Heart right ventricle (tissue), 16 donors: ENCODE results near the gene DGKI. TPM values are rescaled to one million over a fixed set of nuclear protein-coding genes. Genes with fewer than 3 reads are reported as not detected.
A peak's percentile ranks its signal among the peaks of the same experiment; 100 is the strongest.
"Not testable (repeated sequence)": the region's sequence is repeated elsewhere in the genome, so short reads cannot be mapped to it uniquely, and the experiment has no call there.

ENCODE experiments used
- ATAC-seq, 8 donors: fragments of 200-7000 bp; cut with Tn5 transposase; one replicate each; pipeline ENCODE4 v1.9.1; 2020; ENCODE audit warnings: mild to moderate bottlenecking in 8 of 8, moderate library complexity in 8 of 8, moderate number of reproducible peaks in 1 of 8
- DNase-seq, 2 donors: peaks; one replicate each; pipeline ENCODE4 v3.0.0-alpha.2; 2020
- H3K27ac ChIP-seq, 10 donors: fragments of 200-600 bp; sonication (generic) in 2 of 10; one replicate each; pipeline versions ENCODE4 v1.5.0 to v1.8.0; 2020 to 2022; ENCODE audit warnings: mild to moderate bottlenecking in 3 of 10
- H3K27me3 ChIP-seq, 7 donors: fragments of 200-600 bp; one replicate each; pipeline ENCODE4 v1.8.0; 2021 to 2022; ENCODE audit warnings: mild to moderate bottlenecking in 2 of 7
- H3K36me3 ChIP-seq, 9 donors: fragments of 200-600 bp; sonication (generic) in 1 of 9; one replicate each; pipeline versions ENCODE4 v1.5.0 to v1.8.0; 2020 to 2022; ENCODE audit warnings: mild to moderate bottlenecking in 2 of 9
- H3K4me1 ChIP-seq, 9 donors: fragments of 200-600 bp; sonication (generic) in 1 of 9; one replicate each; pipeline versions ENCODE4 v1.5.0 to v1.8.0; 2020 to 2022; ENCODE audit warnings: mild to moderate bottlenecking in 4 of 9
- H3K4me3 ChIP-seq, 10 donors: fragments of 200-600 bp; sonication (generic) in 2 of 10; one replicate each; pipeline versions ENCODE4 v1.5.0 to v1.8.0; 2020 to 2022; ENCODE audit warnings: mild to moderate bottlenecking in 7 of 10, moderate library complexity in 2 of 10
- H3K9me3 ChIP-seq, 11 donors: fragments of 200-600 bp in 10 of 11; sonication (generic) in 2 of 11; one replicate each; pipeline versions ENCODE4 v1.5.0 to v1.8.0; 2013 to 2022; ENCODE audit warnings: mild to moderate bottlenecking in 2 of 11, control low read depth in 1 of 11, moderate library complexity in 1 of 11
- CTCF ChIP-seq, 9 donors: fragments of 200-600 bp; sonication (generic) in 2 of 9; IDR thresholded peaks; one replicate each; pipeline versions ENCODE4 v1.5.0 to v1.8.0; 2021 to 2022; ENCODE audit warnings: antibody characterized with exemption in 9 of 9, mild to moderate bottlenecking in 5 of 9, moderate library complexity in 1 of 9
- WGBS, 2 donors: extraction: QIAGEN DNeasy Blood & Tissue Kit; methylation state at CpG; one replicate each; pipeline ENCODE4 v1.1.7; 2013; ENCODE audit warnings: inconsistent platforms in 1 of 2; 5-methylcytosine and 5-hydroxymethylcytosine counted together
- intact Hi-C, 10 donors: fragments of 100-400 bp; cut with DNase I; formaldehyde crosslinking; loops; one replicate each; pipeline versions ENCODE4 v1.11.1 to v1.14.2; 2022
- polyA plus RNA-seq, 2 donors: library from polyadenylated mRNA; stranded (reverse); fragments of 200-250 nt; gene quantifications; one replicate each; pipeline ENCODE4 v1.2.3, GENCODE V29; 2013
- total RNA-seq, 10 donors: library from RNA; stranded (reverse); fragmentation: NEBNext Ultra II Directional in 3 of 10; extraction: Animal tissue kit (Norgen Biotek cat#: 25700) in 3 of 10; gene quantifications; one replicate each; pipeline versions ENCODE4 v1.2.1 to v1.2.4, GENCODE V29; 2021 to 2023
- donor health status: Arrhythmogenic right ventricular cardiomyopathy.
- donor health status: ischemic (EF 13 %, LVEDD 7.1; RV severe dilation, severe dysfunction).
- donor health status: healthy with polysubstance abuse.
- donor health status: DM: no; HTN: yes; CAD: no.
- donor health status: DM: no; HTN: no; CAD: no.
- donor health status: ischemic (EF 25% LVEDD 6.9; RV normal size, moderate dysfunction).
- donor health status: ischemic (EF 25% LVEDD 5.7; RV mildly dilated, moderate dysfunction).
- donor health status: healthy.
- donor health status: DM: yes; HTN: yes; CAD: no.
- donor health status: Ischemic cardiomyopathy.
- donor health status: ischemic (EF 35%, LVEDD 5.7; RV mildly dilated, moderate dysfunction).
- donor health status: nonischemic (EF 11% LVEDD 7.7; RV severe dilation, severe dysfunction).
- donor health status: DM: yes; HTN: yes; CAD: no.
- donor health status: PGD.
- donor health status: ischemic (EF 29% LVEDD 5.4; RV normal size, mild dysfunction).
- donor health status: nonischemic (EF 23%, LVEDD 6.1; RV moderate dilation, normal function).

DGKI gene
- total and polyA plus RNA-seq, 12 donors: 0.16 to 2.6 (median 1.2) TPM

DNA sequence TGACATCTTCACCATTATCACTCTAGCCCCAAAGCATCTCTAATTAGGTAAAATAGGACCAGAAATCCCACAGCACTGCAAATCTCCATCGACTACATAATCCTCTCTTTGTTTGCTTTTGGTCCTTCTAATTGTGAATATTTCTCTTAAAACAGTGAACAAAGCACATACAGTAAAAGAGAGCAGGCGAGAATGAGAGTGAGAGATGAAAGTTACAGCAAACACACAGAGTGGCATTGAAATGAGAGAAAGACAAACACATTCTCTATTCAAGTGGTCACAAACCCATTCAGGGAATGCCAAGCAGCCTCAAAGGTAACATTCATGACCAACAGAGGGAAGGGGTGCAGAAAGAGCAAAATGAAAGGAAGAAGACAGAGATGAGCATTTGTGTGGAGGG lies 393.4 kb downstream of the DGKI start:
- no peak for TF ChIP-seq CTCF (IDR thresholded peaks at IDR 0.05)
- ATAC-seq (no peak), DNase-seq (no peak)
- H3K9me3 ChIP-seq: peaks cover 0 to 4% (median 0%) of the 10 kb centered on the region in 11 donors
- WGBS, 2 donors: 48 to 59% methylated on average over 2 of the region's 2 CpGs
- H3K4me3 ChIP-seq: peak overlapping the region in 1 of 10 donors; percentile 0
- no peaks in the 10 kb centered on the region for H3K27me3 ChIP-seq
- intact Hi-C loops: loop anchor here in 8 of 10 donors (5.0 to 10.0 kb wide), 7 partner anchors 109 to 1419 kb away; partner anchors contain the start of gene PTN (in 1 of the 8)
- peaks cover 0 to 20% (median 7%) of the 10 kb centered on the region in 9 donors for H3K4me1 ChIP-seq
- peak overlapping the region in 3 of 10 donors; percentile 18 to 27 (median 26) for H3K27ac ChIP-seq
- H3K36me3 ChIP-seq: no peaks in the 10 kb centered on the region

- ATAC-seq: no peak
- Histone ChIP-seq H3K9me3 (peaks cover 0 to 4% (median 0%) of the 10 kb centered on the region in 11 donors), H3K27ac (no peak overlapping the region), H3K4me1 (peaks cover 0 to 8% (median 0%) of the 10 kb centered on the region in 9 donors), H3K27me3 (no peaks in the 10 kb centered on the region), H3K36me3 (no peaks in the 10 kb centered on the region), H3K4me3 (no peak overlapping the region)
- intact Hi-C loops: loop anchor here in 1 of 10 donors (10.0 kb wide), 1 partner anchor 104 kb away; the partner anchor contains the start of gene PTN
- no peak for TF ChIP-seq CTCF (IDR thresholded peaks at IDR 0.05)
- no peak for DNase-seq
- WGBS, 2 donors: 89 to 94% methylated on average over 4 of the region's 4 CpGs
Measured at GRCh38 chr7:137449016-137449415, 397.8 kb downstream of the DGKI start.

DNA sequence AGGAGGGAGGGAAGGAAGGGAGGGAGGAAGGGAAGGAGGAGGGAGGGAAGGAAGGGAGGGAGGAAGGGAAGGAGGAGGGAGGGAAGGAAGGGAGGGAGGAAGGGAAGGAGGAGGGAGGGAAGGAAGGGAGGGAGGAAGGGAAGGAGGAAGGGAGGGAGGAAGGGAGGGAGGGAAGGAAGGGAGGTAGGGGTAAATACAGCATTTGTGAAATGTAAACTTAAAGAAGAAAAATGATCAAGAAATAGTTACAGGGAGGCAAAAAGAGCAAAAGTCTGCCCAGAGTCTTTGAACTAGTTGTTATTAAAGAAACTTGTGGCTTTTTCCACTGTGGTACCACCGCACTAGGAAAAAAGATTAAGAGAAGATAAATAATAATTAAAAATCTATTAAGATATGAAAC lies 398.2 kb downstream of the DGKI start:
- not testable (repeated sequence) for H3K9me3 ChIP-seq, H3K27ac ChIP-seq, H3K36me3 ChIP-seq, DNase-seq, H3K4me1 ChIP-seq, H3K27me3 ChIP-seq, ATAC-seq, H3K4me3 ChIP-seq
- intact Hi-C loops: loop anchor here in 1 of 10 donors (10.0 kb wide), 1 partner anchor 104 kb away; the partner anchor contains the start of gene PTN
- 94 to 97% methylated on average over 1 of the region's 1 CpG for WGBS, 2 donors

DNA sequence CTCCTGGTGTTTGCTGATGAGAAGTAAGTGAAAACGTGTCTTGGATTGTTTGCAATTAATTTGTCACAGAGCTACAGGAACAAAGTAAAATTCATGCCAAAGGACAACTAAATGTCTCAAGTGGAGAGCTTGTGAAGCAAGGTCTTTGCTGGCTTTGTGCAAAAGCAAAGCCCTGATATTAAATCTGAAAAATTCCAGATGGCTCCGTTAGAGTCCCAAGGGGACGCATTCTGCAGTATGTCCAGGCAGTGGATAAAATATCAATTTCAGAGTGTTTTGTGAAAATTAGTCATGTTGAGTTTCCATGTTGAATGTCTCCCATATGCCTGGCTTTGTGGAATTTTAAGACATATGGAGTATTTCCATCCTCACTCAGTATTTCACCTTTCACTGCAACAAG lies 400.7 kb downstream of the DGKI start:
- Histone ChIP-seq H3K27me3 (no peaks in the 10 kb centered on the region), H3K27ac (peak overlapping the region in 3 of 10 donors; percentile 3 to 28 (median 22)), H3K4me1 (peaks cover 0 to under 1% (median 0%) of the 10 kb centered on the region in 9 donors), H3K36me3 (no peaks in the 10 kb centered on the region), H3K4me3 (no peak overlapping the region), H3K9me3 (peaks cover 0 to 4% (median 0%) of the 10 kb centered on the region in 11 donors)
- ATAC-seq (peak in 7 of 8 donors; percentile 20 to 76 (median 55)), DNase-seq (no peak)
- 44% methylated on average over 3 of the region's 3 CpGs for WGBS, 2 donors
- intact Hi-C loops: loop anchor here in 1 of 10 donors (10.0 kb wide), 1 partner anchor 101 kb away; the partner anchor contains the start of gene PTN
- no peak for TF ChIP-seq CTCF (IDR thresholded peaks at IDR 0.05)

DNA sequence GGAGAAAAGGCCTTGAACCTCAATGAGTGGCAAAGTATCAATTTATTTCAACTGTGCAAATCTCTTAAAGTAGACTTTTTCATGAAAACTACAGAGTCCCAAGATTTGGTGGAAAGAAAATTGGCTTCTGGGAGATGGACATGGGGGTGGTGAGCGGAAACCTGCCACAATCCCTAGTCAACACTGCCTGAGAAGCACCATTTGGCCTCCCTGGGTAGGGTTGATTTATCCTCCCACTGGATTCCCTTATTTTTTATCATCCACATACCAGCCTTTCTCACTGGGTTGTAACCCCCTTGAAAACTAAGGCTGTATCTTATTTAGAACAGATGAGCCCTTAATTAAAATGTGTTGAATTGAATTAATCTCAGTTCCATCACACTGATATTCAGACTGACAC lies 401.5 kb downstream of the DGKI start:
- WGBS, 2 donors: 78 to 80% methylated on average over 1 of the region's 1 CpG
- DNase-seq: no peak

More for the DNA sequence above, 401.5 kb downstream of the DGKI start:
- intact Hi-C loops: loop anchor here in 1 of 10 donors (10.0 kb wide), 1 partner anchor 100 kb away; the partner anchor contains the start of gene PTN
- peak in 4 of 8 donors; percentile 42 to 68 (median 46) for ATAC-seq
- no peak for TF ChIP-seq CTCF (IDR thresholded peaks at IDR 0.05)
- no peak overlapping the region for H3K4me3 ChIP-seq
- peak overlapping the region in 5 of 10 donors; percentile 3 to 38 (median 22) for H3K27ac ChIP-seq
- peaks cover 0 to 6% (median 0%) of the 10 kb centered on the region in 9 donors for H3K4me1 ChIP-seq
- H3K36me3 ChIP-seq: no peaks in the 10 kb centered on the region
- peaks cover 0 to 4% (median 0%) of the 10 kb centered on the region in 11 donors for H3K9me3 ChIP-seq
- H3K27me3 ChIP-seq: no peaks in the 10 kb centered on the region
